ENCODE results near the gene GALNT12.

DNA sequence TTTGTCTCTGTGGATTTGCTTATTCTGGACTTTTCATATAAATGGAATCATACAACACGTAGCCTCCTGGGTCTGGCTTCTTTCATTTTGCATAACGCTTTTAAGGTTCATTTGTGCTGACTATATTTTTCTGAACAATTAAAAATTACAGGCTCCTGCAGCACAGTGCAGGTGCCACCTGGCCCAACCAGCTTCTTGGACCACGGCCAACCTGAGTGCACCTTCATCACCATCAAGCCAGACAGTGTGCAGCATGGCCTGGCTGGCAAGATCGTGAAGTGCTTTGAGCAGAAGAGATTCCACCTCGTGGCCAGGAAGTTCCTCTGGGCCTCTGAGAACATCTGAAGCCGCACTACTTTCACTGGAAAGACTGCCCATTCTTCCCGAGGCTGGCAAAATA lies 82.8 kb downstream of the GALNT12 start:
- TF ChIP-seq, protein P1, sequence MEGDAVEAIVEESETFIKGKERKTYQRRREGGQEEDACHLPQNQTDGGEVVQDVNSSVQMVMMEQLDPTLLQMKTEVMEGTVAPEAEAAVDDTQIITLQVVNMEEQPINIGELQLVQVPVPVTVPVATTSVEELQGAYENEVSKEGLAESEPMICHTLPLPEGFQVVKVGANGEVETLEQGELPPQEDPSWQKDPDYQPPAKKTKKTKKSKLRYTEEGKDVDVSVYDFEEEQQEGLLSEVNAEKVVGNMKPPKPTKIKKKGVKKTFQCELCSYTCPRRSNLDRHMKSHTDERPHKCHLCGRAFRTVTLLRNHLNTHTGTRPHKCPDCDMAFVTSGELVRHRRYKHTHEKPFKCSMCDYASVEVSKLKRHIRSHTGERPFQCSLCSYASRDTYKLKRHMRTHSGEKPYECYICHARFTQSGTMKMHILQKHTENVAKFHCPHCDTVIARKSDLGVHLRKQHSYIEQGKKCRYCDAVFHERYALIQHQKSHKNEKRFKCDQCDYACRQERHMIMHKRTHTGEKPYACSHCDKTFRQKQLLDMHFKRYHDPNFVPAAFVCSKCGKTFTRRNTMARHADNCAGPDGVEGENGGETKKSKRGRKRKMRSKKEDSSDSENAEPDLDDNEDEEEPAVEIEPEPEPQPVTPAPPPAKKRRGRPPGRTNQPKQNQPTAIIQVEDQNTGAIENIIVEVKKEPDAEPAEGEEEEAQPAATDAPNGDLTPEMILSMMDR (IDR thresholded peaks at IDR 0.05): no peak
- no peak for TF ChIP-seq POLR2AphosphoS5 (IDR thresholded peaks at IDR 0.05)
- no peak for TF ChIP-seq POLR2A (IDR thresholded peaks at IDR 0.05)
